ENCODE results near the gene SNF8. TPM values are rescaled to one million over a fixed set of nuclear protein-coding genes. Genes with fewer than 3 reads are reported as not detected.

Gene SNF8
- total RNA-seq, 1 donor from 2014 or later: 168 TPM

GRCh38 chr17:48972749-48973097 lies 28.1 kb upstream of the SNF8 start:
- Mint-ChIP-seq H3K27ac (ENCODE audit: unreplicated experiment) (peak overlapping the region; percentile 97), H3K36me3 (ENCODE audit: low read depth, unreplicated experiment) (no peaks in the 10 kb centered on the region), H3K4me1 (ENCODE audit: low read depth, unreplicated experiment) (peaks cover 32% of the 10 kb centered on the region), H3K4me3 (ENCODE audit: unreplicated experiment) (peak overlapping the region; percentile 72), H3K9me3 (ENCODE audit: unreplicated experiment) (no peaks in the 10 kb centered on the region), H3K27me3 (ENCODE audit: low read depth, unreplicated experiment) (no peaks in the 10 kb centered on the region)
- Histone ChIP-seq H3K4me2 (ENCODE audit: low read length) (peak overlapping the region; percentile 79), H3K4me1 (ENCODE audit: insufficient read depth, low read length) (peaks cover 28% of the 10 kb centered on the region), H3K4me3 (ENCODE audit: insufficient read depth, low read depth, low read length) (peak overlapping the region; percentile 3), H3K36me3 (ENCODE audit: insufficient read depth, low read length) (no peaks in the 10 kb centered on the region), H3K79me2 (ENCODE audit: insufficient read depth, low read length) (no peaks in the 10 kb centered on the region), H3K9ac (ENCODE audit: low read length) (peak overlapping the region; percentile 82), H3K27ac (ENCODE audit: low read depth, low read length) (peak overlapping the region; percentile 96), H4K20me1 (ENCODE audit: insufficient read depth, low read length) (no peaks in the 10 kb centered on the region), H3K27me3 (ENCODE audit: insufficient read depth, low read length) (no peaks in the 10 kb centered on the region), H3K9me3 (ENCODE audit: insufficient read depth, low read depth, low read length) (no peaks in the 10 kb centered on the region), H2AFZ (ENCODE audit: low read depth, low read length) (peak overlapping the region; percentile 46)
- DNase-seq (ENCODE audit: low read depth) (no peak), FAIRE-seq (no peak)
- TF ChIP-seq EZH2 (IDR thresholded peaks at IDR 0.05; ENCODE audit: insufficient read depth, low read length) (no peak), CTCF (IDR thresholded peaks at IDR 0.05; ENCODE audit: insufficient read depth, low read depth, low read length) (no peak)

- H3K27me3 ChIP-seq (ENCODE audit: insufficient read depth, low read length): no peaks in the 10 kb centered on the region
- no peaks in the 10 kb centered on the region for H4K20me1 ChIP-seq (ENCODE audit: insufficient read depth, low read length)
- H3K79me2 ChIP-seq (ENCODE audit: insufficient read depth, low read length): no peaks in the 10 kb centered on the region
- H3K4me1 ChIP-seq (ENCODE audit: insufficient read depth, low read length): peaks cover 28% of the 10 kb centered on the region
- no peak overlapping the region for H2AFZ ChIP-seq (ENCODE audit: low read depth, low read length)
- Mint-ChIP-seq H3K36me3 (ENCODE audit: low read depth, unreplicated experiment) (no peaks in the 10 kb centered on the region), H3K9me3 (ENCODE audit: unreplicated experiment) (no peaks in the 10 kb centered on the region), H3K4me1 (ENCODE audit: low read depth, unreplicated experiment) (peaks cover 32% of the 10 kb centered on the region), H3K27ac (ENCODE audit: unreplicated experiment) (peak overlapping the region; percentile 97), H3K27me3 (ENCODE audit: low read depth, unreplicated experiment) (no peaks in the 10 kb centered on the region), H3K4me3 (ENCODE audit: unreplicated experiment) (peak overlapping the region; percentile 45)
- peak overlapping the region; percentile 96 for H3K27ac ChIP-seq (ENCODE audit: low read depth, low read length)
- H3K9me3 ChIP-seq (ENCODE audit: insufficient read depth, low read depth, low read length): no peaks in the 10 kb centered on the region
- H3K36me3 ChIP-seq (ENCODE audit: insufficient read depth, low read length): no peaks in the 10 kb centered on the region
- TF ChIP-seq EZH2 (IDR thresholded peaks at IDR 0.05; ENCODE audit: insufficient read depth, low read length): no peak
- no peak for TF ChIP-seq CTCF (IDR thresholded peaks at IDR 0.05; ENCODE audit: insufficient read depth, low read depth, low read length)
- peak overlapping the region; percentile 79 for H3K4me2 ChIP-seq (ENCODE audit: low read length)
- peak overlapping the region; percentile 72 for H3K9ac ChIP-seq (ENCODE audit: low read length)
- DNase-seq (ENCODE audit: low read depth) (no peak), FAIRE-seq (no peak)
- no peak overlapping the region for H3K4me3 ChIP-seq (ENCODE audit: insufficient read depth, low read depth, low read length)
These were observed 26.4 kb upstream of the SNF8 start for GRCh38 chr17:48970865-48971687.

GRCh38 chr17:48970224-48970623 lies 25.6 kb upstream of the SNF8 start:
- Histone ChIP-seq H3K27me3 (ENCODE audit: insufficient read depth, low read length) (no peaks in the 10 kb centered on the region), H3K9ac (ENCODE audit: low read length) (no peak overlapping the region), H3K4me2 (ENCODE audit: low read length) (no peak overlapping the region), H3K27ac (ENCODE audit: low read depth, low read length) (no peak overlapping the region), H2AFZ (ENCODE audit: low read depth, low read length) (peak overlapping the region; percentile 23), H3K4me3 (ENCODE audit: insufficient read depth, low read depth, low read length) (no peak overlapping the region), H3K4me1 (ENCODE audit: insufficient read depth, low read length) (peaks cover 28% of the 10 kb centered on the region), H4K20me1 (ENCODE audit: insufficient read depth, low read length) (no peaks in the 10 kb centered on the region), H3K9me3 (ENCODE audit: insufficient read depth, low read depth, low read length) (no peaks in the 10 kb centered on the region), H3K79me2 (ENCODE audit: insufficient read depth, low read length) (no peaks in the 10 kb centered on the region), H3K36me3 (ENCODE audit: insufficient read depth, low read length) (no peaks in the 10 kb centered on the region)
- Mint-ChIP-seq H3K27ac (ENCODE audit: unreplicated experiment) (peak overlapping the region; percentile 62), H3K27me3 (ENCODE audit: low read depth, unreplicated experiment) (no peaks in the 10 kb centered on the region), H3K4me1 (ENCODE audit: low read depth, unreplicated experiment) (peaks cover 32% of the 10 kb centered on the region), H3K36me3 (ENCODE audit: low read depth, unreplicated experiment) (no peaks in the 10 kb centered on the region), H3K9me3 (ENCODE audit: unreplicated experiment) (no peaks in the 10 kb centered on the region), H3K4me3 (ENCODE audit: unreplicated experiment) (no peak overlapping the region)
- DNase-seq (ENCODE audit: low read depth) (no peak), FAIRE-seq (no peak)
- TF ChIP-seq EZH2 (IDR thresholded peaks at IDR 0.05; ENCODE audit: insufficient read depth, low read length) (no peak), CTCF (IDR thresholded peaks at IDR 0.05; ENCODE audit: insufficient read depth, low read depth, low read length) (no peak)
